MM.1S (cell line): ENCODE data around the gene TMEM150C.

Source experiments
- EZH2phosphoT487 ChIP-seq: fragments of 300-600 bp; sonication (generic); IDR thresholded peaks from 2 replicates; pipeline ENCODE4 v1.6.1; 2018; ENCODE audit warnings: antibody characterized with exemption, low read length
- TF ChIP-seq, protein P1 (sequence below): fragments of 300-600 bp; sonication (generic); IDR thresholded peaks from 2 replicates; pipeline ENCODE4 v1.5.1; 2016; ENCODE audit warnings: antibody characterized with exemption, low read length, mixed read lengths

DNA sequence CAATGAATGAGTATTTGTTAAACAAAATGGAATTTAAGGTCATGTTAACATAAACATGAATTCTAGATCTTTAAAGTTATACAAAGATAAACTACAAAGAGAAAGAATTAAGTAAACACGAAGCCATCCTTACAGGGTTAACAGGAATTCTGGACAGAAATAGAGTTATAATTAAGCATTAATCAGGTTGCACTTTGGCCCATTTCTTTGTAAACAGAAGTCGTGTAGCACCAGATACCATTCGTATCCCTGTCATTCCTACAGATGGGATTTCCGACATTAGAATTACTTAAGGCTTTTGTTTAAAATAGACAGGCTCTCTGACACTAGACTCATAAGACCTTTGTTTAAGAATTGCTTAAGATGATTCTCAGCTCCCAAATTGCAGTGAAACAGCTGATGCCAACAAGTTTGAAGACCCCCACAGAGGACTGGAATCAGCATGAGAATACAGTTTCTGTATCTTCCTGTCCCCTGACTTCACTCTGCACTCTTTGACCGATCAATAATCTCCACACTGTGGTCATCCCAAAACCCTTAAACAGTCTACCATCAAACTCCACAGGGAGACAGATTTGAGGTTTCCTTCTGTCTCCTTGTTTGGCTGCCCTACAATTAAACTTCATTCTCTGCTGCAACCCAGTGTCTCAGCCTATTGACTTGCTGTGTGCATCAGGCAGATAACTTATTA lies 22.3 kb upstream of the TMEM150C start:
- TF ChIP-seq, protein P1, sequence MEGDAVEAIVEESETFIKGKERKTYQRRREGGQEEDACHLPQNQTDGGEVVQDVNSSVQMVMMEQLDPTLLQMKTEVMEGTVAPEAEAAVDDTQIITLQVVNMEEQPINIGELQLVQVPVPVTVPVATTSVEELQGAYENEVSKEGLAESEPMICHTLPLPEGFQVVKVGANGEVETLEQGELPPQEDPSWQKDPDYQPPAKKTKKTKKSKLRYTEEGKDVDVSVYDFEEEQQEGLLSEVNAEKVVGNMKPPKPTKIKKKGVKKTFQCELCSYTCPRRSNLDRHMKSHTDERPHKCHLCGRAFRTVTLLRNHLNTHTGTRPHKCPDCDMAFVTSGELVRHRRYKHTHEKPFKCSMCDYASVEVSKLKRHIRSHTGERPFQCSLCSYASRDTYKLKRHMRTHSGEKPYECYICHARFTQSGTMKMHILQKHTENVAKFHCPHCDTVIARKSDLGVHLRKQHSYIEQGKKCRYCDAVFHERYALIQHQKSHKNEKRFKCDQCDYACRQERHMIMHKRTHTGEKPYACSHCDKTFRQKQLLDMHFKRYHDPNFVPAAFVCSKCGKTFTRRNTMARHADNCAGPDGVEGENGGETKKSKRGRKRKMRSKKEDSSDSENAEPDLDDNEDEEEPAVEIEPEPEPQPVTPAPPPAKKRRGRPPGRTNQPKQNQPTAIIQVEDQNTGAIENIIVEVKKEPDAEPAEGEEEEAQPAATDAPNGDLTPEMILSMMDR, result no peak
- TF ChIP-seq EZH2phosphoT487, result no peak
